NCI-H82 treated with DMSO at 0.1 percent for 48 hours (cell line): ENCODE results near the gene MARCHF3.
A peak's percentile ranks its signal among the peaks of the same experiment; 100 is the strongest.
"Not testable (repeated sequence)": the region's sequence is repeated elsewhere in the genome, so short reads cannot be mapped to it uniquely, and the experiment has no call there.

ENCODE experiments used
- DNase-seq: peaks from one replicate; lab custom pipeline; 2025; ENCODE audit not compliant: unreplicated experiment; lab: John Stamatoyannopoulos, UW

Gene MARCHF3

GRCh38 chr5:126852841-126853271 lies 177.5 kb downstream of the MARCHF3 start:
- DNase-seq = no peak

- no peak for DNase-seq
These were observed 178.2 kb downstream of the MARCHF3 start for GRCh38 chr5:126852091-126852571.

GRCh38 chr5:126851501-126852011 lies 178.8 kb downstream of the MARCHF3 start:
- DNase-seq = no peak

GRCh38 chr5:126849101-126849678 lies 181.2 kb downstream of the MARCHF3 start:
- DNase-seq = no peak

GRCh38 chr5:126848253-126848652 lies 182.1 kb downstream of the MARCHF3 start:
- DNase-seq = no peak

GRCh38 chr5:126847826-126848251 lies 182.5 kb downstream of the MARCHF3 start:
- DNase-seq = no peak

- DNase-seq = peak; percentile 47
These were observed 182.9 kb downstream of the MARCHF3 start for GRCh38 chr5:126847456-126847820.

- peak; percentile 18 for DNase-seq
These were observed 183.5 kb downstream of the MARCHF3 start for GRCh38 chr5:126846744-126847455.

GRCh38 chr5:126846344-126846743 lies 184.0 kb downstream of the MARCHF3 start:
- no peak for DNase-seq

GRCh38 chr5:126845470-126846070 lies 184.8 kb downstream of the MARCHF3 start:
- DNase-seq = not testable (repeated sequence)

GRCh38 chr5:126843375-126843774 lies 187.0 kb downstream of the MARCHF3 start:
- not testable (repeated sequence) for DNase-seq

GRCh38 chr5:126839407-126839806 lies 191.0 kb downstream of the MARCHF3 start:
- DNase-seq = not testable (repeated sequence)

- DNase-seq = no peak
These were observed 192.3 kb downstream of the MARCHF3 start for GRCh38 chr5:126837906-126838539.

- no peak for DNase-seq
These were observed 193.1 kb downstream of the MARCHF3 start for GRCh38 chr5:126837242-126837641.

GRCh38 chr5:126836778-126837177 lies 193.6 kb downstream of the MARCHF3 start:
- no peak for DNase-seq

- DNase-seq = no peak
These were observed 199.2 kb downstream of the MARCHF3 start for GRCh38 chr5:126831156-126831555.

- DNase-seq = no peak
These were observed 200.3 kb downstream of the MARCHF3 start for GRCh38 chr5:126830061-126830460.

GRCh38 chr5:126829098-126829497 lies 201.3 kb downstream of the MARCHF3 start:
- DNase-seq = no peak

- no peak for DNase-seq
These were observed 203.6 kb downstream of the MARCHF3 start for GRCh38 chr5:126826619-126827215.

GRCh38 chr5:126819253-126819652 lies 211.1 kb downstream of the MARCHF3 start:
- no peak for DNase-seq

- no peak for DNase-seq
These were observed 211.6 kb downstream of the MARCHF3 start for GRCh38 chr5:126818736-126819135.
